Activated T-cell treated with anti-CD3 and anti-CD28 coated beads for 48 hours (primary cell): Measurements from ENCODE around the gene SRR.
"Not testable (repeated sequence)": the region's sequence is repeated elsewhere in the genome, so short reads cannot be mapped to it uniquely, and the experiment has no call there.

Experiments used
- DNase-seq: peaks from one replicate; pipeline ENCODE4 v3.0.0-alpha.2; 2020; ENCODE audit warnings: low read depth

The SRR gene, protein sequence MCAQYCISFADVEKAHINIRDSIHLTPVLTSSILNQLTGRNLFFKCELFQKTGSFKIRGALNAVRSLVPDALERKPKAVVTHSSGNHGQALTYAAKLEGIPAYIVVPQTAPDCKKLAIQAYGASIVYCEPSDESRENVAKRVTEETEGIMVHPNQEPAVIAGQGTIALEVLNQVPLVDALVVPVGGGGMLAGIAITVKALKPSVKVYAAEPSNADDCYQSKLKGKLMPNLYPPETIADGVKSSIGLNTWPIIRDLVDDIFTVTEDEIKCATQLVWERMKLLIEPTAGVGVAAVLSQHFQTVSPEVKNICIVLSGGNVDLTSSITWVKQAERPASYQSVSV

DNA sequence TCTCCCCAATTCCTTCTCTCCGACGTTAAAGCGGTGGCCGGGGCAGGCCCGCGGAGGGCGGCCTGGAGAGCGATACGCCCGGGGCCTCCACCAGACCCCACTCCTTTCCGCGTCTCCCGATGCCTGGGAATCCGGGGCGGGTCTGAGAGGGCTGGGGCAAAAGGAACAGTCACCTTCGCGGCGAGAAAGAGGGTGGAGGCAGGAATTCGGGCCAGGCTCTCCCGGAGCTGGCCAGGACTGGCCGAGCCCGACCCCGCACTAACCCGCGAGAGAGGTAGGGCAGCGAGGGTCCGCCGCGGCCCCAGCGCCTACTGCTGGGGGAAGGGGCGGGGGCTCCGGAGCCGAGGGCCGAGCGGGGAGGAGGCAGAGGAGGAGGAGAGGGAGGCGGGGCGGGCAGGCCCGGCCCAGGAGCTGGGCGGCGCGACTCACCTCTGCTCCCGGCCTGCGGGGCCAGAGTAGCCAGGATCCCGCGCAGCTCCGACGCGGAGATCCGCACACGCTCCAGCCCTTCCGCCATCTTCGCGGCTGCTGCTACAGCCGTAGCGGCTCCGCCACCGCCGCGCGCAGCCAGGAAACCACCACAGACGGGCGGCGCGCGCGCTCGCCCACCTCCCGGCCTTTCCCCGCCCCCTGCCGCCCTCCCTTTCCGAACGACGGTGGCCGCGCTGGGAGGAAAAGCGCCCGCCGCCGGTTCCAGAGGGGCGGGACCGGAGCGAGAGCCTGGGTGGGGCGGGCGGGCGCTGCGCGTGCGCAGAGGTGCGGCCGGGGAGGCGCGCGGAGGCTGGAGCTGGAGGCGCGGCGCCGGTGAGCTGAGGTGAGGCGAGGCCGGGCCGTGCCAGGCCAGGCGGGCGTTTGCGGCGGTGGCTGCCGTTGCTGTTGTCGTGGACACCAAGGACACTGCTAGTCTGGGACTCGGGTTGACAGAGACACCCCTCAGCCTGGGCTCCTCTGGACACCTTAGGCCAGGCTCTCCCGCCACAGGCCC, at the start of gene SRR, which contains the start of gene SMG6:
Gene SRR (plus strand): TSS at position 747 of the 985 bp plus-strand sequence. CDS start 11,611 bp downstream, outside the sequence.
Gene SMG6 (minus strand): TSS at position 582 of the 985 bp plus-strand sequence. CDS start 65 bp downstream, at position 517.
- DNase-seq, result peak; percentile 95

DNA sequence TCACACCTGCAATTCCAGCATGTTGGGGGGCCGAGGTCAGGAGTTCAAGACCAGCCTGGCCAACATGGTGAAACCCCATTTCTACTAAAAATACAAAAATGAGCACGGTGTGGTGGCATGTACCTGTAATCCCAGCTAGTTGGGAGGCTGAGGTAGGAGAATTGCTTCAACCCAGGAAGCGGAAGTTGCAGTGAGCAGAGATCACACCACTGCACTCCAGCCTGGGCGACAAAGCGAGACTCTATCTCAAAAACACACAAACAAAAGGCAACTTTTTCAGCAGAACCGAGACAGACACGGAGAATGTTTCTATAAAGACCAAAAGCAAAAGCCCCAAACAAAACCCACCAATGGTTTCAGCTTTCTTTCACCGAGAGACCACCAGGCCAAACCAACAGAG, 44.9 kb upstream of the SRR start:
- not testable (repeated sequence) for DNase-seq

DNA sequence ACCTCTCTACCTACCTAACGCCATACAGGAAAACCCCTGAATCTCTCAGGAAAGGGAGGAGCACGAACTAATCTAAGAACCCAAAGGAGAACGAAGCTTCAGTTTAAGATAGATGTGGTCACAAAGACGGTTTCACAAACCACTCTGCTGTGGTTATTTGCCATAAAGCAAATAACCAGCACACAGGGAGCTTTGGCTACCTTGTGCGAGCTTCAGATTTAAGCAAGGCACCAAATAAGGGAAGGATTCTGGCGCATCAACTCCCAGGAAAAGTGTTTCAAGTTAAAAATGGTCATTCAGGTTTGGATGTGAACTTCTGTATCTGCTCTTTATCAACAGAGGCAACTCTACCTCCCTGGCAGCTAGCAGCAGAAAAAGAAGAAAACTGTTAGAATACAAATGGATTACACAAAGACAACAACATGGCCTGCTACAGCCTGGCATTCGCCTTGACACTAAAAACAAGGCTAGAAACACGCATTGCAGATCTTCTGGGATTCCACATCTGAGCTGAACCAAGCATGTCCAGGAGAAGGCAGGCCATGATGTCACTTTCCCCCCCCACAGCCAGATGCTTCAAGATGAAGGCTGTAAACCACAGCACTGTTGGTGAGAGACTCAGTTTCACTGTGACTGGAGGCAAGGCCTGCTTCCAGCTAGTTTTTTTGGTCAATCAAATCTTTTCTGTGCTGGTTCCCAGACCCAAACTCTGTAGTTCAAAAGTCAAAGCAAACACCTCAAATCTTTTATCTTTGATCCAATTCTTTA, 43.8 kb upstream of the SRR start:
- peak; percentile 71 for DNase-seq

DNA sequence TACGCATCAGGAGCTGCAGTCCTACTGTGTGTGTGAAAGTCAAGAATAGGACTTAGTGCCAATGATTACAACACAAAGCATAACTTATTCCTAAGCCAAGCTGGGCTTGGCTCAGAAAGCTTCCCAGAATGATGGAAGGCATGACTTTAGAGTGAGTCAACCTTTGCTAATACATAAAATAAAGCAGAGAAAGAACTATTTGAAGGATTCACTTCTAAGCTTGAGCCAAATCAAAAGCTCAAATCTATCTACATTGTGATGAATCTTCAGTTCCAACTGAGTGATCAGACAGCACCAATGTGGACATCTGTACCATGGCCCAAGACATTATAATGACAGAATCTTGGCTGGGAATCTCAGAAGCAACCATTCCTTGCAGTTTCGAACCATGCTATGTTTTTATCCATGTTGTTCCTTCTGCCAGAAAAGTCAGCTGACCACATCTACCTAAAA, 41.6 kb upstream of the SRR start:
- no peak for DNase-seq

DNA sequence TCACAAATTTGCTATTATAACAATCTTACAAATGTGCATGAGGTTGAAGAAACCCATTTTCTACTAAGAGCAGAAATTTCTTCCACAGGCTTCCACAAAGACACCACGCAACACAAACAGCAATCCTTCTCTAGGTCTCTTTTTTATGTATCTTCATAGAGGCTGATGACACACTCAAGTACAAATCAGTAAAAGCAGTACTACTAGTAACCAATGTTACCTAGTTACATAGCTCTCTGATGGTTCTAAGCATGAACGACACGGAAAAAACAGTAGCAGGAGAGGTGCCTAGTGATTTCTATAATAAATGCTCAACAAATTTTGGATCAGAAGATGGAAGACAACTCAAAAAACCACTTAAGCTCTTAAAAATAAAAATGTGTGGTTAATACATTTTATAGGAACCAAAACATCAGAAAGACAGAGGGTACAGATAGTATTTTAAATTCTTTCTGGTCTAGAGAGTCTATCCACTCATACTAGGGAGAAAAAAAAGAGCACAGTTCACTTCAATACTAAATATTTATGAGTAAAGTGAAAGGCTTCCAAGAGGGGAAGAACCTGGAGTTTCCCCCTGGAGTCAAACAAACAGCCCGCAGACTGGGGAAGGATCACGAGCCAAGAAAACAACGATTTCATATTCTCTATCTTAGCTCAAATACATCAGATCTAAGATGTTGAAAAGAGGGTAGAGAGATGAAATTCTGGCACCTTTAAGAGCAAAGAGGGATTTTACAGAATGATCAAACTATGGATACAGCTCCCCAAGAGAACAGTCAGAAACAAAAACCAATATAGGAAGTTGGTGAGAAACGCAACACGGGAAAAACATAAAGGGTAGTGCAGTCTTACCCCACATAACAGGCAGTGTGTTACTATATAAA, 40.3 kb upstream of the SRR start:
- DNase-seq, result no peak

DNA sequence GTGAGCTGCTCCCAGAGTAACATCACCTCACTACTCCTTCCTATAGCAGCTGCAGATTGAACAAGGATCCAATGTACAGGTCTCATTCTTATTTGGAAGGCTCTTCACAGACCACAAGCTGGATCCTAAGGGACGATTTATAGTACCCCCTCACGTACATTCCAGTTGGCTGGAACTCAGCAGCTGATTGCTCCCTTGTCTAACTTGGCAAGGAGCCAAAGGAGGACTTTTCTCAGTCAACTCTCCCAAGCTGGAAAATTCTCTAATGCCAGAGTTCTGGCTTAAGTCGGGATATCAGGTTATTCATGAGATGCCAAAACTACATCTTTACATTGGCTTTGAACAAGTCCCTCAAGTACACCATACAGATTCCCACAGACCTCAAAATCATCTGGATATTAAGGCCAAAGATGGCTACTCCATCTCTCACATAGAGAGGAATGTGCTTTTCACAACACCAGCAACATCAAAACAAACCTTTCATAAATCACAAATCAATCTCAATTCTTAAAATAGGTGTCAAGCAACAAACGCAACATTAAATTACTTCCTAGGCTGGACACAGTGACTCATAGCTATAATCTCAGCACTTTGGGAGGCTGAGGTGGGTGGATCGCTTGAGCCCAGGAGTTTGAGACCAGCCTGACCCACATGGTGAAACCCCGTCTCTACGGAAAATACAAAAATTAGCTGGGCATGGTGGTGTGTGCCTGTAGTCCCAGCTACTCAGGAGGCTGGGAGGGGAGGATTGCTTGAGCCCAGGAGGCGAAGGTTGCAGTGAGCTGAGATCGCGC, 39.5 kb upstream of the SRR start:
- no peak for DNase-seq

DNA sequence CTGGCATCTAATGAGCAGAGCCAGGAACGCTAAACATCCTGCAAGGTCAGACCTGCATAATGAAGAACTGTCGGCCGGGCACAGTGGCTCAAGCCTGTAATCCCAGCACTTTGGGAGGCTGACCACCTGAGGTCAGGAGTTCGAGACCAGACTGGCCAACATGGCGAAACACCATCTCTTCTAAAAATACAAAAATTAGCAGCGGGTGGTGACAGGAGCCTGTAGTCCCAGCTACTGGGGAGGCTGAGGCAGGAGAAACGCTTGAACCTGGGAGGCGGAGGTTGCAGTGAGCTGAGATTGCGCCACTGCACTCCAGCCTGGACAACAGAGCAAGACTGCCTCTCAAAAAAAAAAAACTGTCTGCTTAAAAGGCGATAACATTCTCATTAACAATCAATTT, 38.6 kb upstream of the SRR start:
- DNase-seq, result not testable (repeated sequence)

DNA sequence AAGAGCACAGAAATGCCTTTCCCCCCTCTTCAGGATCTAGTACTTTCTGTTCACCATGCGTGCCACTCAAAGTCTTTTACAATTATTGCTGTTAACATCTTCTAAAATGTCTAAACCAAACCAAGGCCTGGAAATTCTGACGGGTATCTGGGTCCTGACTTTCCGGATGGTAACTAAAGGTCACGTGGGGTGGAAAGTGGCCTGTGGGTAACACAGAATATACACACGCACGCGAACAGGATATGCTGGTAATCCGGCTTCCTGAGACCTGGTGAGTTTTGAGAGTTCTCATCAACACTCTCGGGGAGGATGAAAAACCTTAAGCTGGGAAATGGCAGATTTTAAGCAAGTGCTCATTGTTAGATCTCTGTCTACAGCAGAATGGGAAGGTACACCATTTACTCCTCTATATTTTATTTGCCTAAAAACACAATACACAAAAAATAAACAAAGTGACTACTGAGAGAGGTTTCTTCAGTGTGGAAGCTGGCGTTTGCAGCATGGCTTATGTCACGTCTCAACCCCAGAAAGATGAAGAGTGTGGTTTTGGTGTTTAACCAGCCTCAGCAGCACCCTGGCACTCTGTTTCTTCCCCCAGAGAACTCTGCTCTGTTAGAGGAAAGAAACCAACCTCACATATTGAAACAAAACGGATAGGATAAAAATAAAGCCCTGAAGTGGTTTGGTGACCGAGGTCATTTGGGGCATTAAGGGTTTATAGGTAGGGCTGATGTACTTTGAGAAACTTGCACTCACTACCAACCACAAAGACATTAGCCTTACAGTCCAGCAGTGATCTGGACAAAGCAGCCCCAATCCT, 37.5 kb upstream of the SRR start:
- peak; percentile 75 for DNase-seq

DNA sequence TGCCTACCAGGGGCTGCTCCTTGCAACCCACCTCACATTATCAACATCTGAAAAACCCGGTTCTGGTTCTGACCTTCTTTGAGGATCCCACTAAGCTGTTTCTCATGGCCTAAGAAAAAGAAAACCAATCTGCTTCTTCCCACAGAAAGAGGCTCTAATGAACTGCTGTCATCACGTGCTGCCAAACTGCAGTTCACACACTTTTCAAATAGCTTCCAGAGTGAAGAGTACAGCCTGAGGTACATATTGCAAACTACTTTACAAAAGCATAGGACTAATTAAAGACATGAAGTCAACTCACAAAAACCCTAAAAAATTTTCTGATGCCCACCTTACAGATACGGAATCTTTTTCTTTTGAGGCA, 36.9 kb upstream of the SRR start:
- no peak for DNase-seq

DNA sequence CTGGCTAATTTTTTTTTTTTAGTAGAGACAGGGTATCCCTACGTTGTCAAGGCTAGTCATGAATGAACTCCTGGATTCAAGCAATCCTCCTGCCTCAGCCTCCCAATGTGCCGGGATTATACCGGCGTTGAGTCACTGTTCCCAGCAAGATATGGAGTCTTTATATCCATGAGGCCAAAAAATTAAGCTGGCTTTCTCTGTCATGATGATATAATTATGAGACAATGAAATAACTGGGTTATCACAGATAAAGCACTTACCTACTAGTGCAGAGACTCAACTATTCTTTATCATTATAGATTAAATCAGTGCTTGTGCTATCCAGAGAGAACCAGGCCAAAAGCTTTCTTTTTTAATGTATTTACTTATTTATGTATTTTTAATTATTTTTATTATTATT, 36.4 kb upstream of the SRR start:
- no peak for DNase-seq

DNA sequence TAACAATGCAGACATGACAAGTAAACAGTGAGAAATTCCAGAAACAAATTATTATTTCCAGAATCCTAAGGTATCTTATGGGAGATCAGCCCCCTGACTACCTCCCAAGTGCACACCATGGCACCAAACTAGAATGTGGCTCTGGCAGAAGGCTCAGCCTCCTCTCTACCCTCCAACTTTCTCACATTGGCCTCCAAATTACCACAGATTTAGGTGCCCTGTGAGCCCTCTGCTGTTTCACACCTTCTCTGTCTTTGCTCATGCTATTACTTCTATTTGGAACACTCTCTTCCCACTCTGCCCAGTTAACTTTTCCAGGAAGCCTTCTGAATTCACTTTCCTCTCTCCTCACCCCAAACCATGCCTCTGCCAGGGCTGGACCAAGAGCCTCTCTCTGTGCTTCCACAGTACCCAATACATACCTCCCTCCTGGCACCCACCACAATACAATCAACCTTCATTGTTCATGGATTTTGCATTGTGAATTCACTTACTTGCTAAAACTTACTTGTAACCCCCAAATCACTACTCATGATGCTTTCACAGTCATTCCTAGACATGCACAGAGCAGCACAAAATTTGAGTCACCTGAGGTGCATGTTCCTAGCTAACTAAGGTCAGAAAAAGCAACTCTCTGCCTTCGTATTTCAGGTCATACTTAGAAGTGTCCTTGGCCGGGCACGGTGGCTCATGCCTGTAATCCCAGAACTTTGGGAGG, 31.6 kb upstream of the SRR start:
- DNase-seq, result no peak

DNA sequence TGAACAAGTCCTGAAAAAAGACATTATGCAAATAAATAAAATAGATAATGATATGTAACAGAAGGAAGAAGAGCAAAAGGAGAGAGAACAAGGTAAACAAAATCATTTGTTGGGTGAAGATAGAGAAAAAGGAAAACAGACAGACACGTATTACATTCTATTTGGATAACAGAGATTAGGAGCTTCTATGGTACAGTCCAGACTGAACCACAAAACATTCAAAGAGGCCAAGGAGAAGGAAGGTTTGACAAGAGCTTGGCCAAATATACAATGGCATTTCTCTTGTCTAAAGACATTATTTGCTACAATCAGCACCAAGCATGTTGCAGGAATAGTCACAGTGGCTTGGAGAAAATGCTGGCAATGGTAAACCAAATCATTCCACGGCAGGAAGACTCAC, 29.3 kb upstream of the SRR start:
- no peak for DNase-seq

DNA sequence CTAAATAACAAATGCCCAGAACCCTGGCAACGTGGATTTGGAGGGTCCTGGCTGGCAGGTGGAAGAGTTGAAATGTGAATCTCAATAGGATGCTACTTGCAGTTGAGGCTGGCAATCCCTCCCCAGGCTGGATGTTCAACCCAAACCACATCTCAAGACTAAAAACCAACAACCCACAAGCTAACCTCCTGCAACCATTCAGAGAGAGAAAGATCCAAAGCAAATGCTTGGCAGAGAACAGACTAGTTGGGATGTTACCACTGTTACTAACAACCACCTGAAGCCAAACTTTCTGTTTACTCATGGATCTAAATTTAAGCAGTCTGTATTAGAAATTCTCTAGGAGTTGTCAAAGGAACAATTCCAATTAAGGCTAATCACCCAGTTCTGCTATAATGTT, 28.0 kb upstream of the SRR start:
- no peak for DNase-seq

DNA sequence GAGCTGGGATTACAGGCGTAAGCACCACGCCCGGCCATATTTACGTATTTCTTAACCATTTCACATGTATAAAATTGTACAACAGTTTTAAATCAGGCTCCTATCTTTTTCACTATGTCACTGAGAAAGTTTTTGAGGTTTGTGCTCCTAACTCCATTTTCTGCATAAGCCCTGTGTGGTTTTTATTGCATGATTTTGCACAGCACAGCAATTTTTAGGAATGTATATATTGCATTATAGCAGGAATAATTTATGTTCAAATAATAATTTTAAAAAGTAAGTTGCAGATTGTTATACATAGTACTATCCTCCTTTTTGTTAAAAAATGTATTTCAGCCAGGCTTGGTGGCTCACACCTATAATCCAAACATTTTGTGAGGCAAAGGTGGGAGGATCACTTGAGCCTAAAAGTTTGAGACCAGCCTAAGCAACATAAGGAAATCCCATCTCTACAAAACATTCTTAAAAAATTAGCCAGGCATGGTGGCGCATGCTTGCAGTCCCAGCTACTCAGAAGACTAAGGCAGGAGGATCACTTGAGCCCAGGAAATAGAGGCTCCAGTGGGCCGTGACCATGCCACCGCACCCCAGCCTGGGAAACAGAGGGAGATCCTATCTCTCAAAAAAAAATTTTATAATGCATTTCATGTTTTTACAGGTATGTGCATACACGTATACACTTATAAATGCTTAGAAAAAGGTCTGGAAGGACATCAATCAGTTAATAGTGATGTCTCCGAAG, 26.1 kb upstream of the SRR start:
- DNase-seq, result no peak

DNA sequence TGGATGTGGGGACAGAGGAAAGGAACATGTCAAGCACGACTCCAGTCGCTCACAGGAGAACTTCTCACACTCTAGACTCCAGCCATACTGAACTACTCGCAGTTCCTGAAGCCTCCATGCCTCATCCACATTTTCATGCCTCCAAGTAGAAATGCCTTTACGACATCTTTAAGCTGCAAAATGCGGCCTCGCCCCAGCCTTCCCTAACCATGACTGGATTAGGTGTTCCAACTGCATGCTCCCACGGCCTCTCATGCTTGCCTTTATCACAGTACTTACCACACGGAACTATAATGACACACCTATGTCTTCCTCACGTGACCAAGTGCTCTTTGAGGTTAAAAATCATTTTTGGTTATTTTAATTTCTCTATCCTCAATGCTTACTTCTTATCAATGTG, 24.0 kb upstream of the SRR start:
- no peak for DNase-seq

DNA sequence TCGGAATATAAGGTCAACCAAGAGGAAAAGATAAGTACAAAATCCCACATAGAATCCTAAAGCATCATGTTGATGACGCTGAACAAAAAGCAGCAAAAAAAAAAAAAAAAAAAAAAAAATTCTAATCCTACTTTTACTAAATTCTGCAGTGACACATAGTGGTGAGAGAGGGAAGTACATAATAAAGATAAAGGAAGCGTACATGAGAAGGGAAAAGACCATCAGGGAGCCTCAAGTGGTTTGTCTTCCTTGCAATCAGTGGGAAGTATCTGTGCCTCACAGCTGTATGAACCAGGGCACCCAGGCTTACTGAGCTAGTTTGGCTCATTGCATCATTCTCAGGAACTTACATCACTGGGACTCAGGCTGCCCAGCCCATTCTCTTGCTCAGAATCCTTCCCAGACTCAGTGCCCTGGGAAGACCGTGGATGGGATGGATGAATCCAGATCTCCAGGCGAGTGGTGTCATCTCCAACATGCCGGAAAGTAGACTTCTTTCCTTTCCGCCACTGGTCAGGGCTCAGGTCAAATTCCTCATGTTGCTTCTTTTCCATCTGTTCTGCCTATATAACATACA, 21.4 kb upstream of the SRR start:
- no peak for DNase-seq

DNA sequence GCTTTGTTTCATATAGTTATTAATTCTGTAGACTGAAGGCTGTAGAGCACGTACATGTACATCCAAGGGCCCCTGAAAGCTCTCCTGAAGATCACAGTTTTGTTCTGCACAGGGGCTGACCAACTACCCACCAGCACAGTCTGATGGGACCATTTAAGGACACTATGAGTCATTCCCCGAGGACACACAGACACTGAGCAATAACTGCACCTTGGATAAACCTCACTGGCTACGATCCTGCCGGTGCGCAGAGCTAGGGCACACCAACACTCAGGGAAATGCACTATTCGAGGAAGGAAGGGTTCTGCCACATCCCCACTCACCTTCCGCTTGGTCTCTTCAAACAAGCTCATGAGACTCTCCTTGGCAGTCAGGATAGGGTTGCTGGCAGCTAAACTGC, 20.4 kb upstream of the SRR start:
- DNase-seq, result no peak
